Transverse colon (tissue), 4 donors: ENCODE measurements around the gene GTPBP3. TPM values are rescaled to one million over a fixed set of nuclear protein-coding genes. Genes with fewer than 3 reads are reported as not detected.
A peak's percentile ranks its signal among the peaks of the same experiment; 100 is the strongest.

Source experiments
- DNase-seq: peaks from one replicate; pipeline ENCODE4 v3.0.0-alpha.2; 2019
- H3K27ac ChIP-seq, 4 donors: fragments of 200-600 bp; sonication (generic); 2 replicates each; pipeline ENCODE4 v1.5.1; 2016 to 2018; ENCODE audit warnings: inconsistent platforms in 4 of 4
- H3K27me3 ChIP-seq: fragments of 200-600 bp; sonication (generic); 2 replicates; pipeline ENCODE4 v1.5.1; 2017; ENCODE audit warnings: inconsistent platforms
- H3K36me3 ChIP-seq, 4 donors: fragments of 200-600 bp; sonication (generic); 2 replicates each; pipeline ENCODE4 v1.5.1; 2017 to 2019; ENCODE audit warnings: inconsistent platforms in 4 of 4
- H3K4me1 ChIP-seq, 4 donors: fragments of 200-600 bp; sonication (generic); 2 replicates each; pipeline ENCODE4 v1.5.1; 2017 to 2020; ENCODE audit warnings: inconsistent platforms in 4 of 4
- H3K4me3 ChIP-seq, 4 donors: fragments of 200-600 bp; sonication (generic); 1 replicate in 1 of 4; 2 replicates in 3 of 4; pipeline versions ENCODE4 v1.5.1 to v1.6.1; 2017 to 2019; ENCODE audit warnings: inconsistent platforms in 4 of 4
- H3K9me3 ChIP-seq, 2 donors: fragments of 200-600 bp; sonication (generic); 2 replicates each; pipeline ENCODE4 v1.5.1; 2017 to 2019; ENCODE audit warnings: inconsistent platforms in 2 of 2
- CTCF ChIP-seq, 5 experiments: fragments of 200-600 bp in 3 of 5; fragments of 450-650 bp in 2 of 5; sonication (generic) in 3 of 5; IDR thresholded peaks; 1 replicate in 2 of 5; 2 replicates in 3 of 5; pipeline ENCODE4 v1.5.1; 2016 to 2017; ENCODE audit warnings: antibody characterized with exemption in 5 of 5, inconsistent platforms in 3 of 5, mild to moderate bottlenecking in 2 of 5, moderate library complexity in 1 of 5
- EP300 ChIP-seq: sonication (generic); formaldehyde crosslinking; IDR thresholded peaks from one replicate; pipeline ENCODE4 v1.6.1; 2017; ENCODE audit warnings: antibody characterized with exemption, low read depth
- POLR2A ChIP-seq: fragments of 450-650 bp; IDR thresholded peaks from one replicate; pipeline ENCODE4 v1.6.1; 2016; ENCODE audit warnings: antibody characterized with exemption, mild to moderate bottlenecking, moderate library complexity
- POLR2AphosphoS5 ChIP-seq, 3 donors: sonication (generic); formaldehyde crosslinking; IDR thresholded peaks; one replicate each; pipeline ENCODE4 v1.6.1; 2016; ENCODE audit warnings: antibody characterized with exemption in 3 of 3
- WGBS, 2 donors: methylation state at CpG; one replicate each; pipeline ENCODE4 v1.1.5; 2018; ENCODE audit warnings: low coverage in 1 of 2; 5-methylcytosine and 5-hydroxymethylcytosine counted together
- in situ Hi-C, 4 donors: fragments of 200-750 bp; cut with MboI; loops; one replicate each; pipeline versions ENCODE4 v1.15.0 to v1.15.1; 2017; ENCODE audit warnings: low sequenced_read_pairs in 3 of 4, low pct_ligation_motif_present in 1 of 4, low pct_unique_long_range_greater_than_20kb in 1 of 4
- intact Hi-C: fragments of 100-400 bp; cut with DNase I; formaldehyde crosslinking; loops from one replicate; pipeline ENCODE4 v1.15.1; 2023; ENCODE audit warnings: low total_unique reads
- total RNA-seq, 4 donors: library from RNA; depleted of rRNA; stranded (reverse); fragments of >200 nt; gene quantifications; one replicate each; pipeline ENCODE4 v1.1.0, GENCODE V29; 2016

Gene GTPBP3
- total RNA-seq, 4 donors from 2014 or later = 24.7 to 206 (median 30.5) TPM

- in situ Hi-C loops = no loop called here
- intact Hi-C loops = no loop called here
- WGBS, 2 donors = 25% methylated on average over 54 of the region's 64 CpGs; no CpG with 5 or more reads in 1 of the 2 donors
- peak overlapping the region; percentile 72 to 84 (median 78) for H3K27ac ChIP-seq
- peak in 2 of 3 donors; percentile 44 to 52 for TF ChIP-seq POLR2AphosphoS5 (IDR thresholded peaks at IDR 0.05)
- peak; percentile 28 to 82 (median 47) for TF ChIP-seq CTCF (IDR thresholded peaks at IDR 0.05)
- no peak for TF ChIP-seq EP300
- peak; percentile 60 for TF ChIP-seq POLR2A
- peaks cover 13 to 28% (median 22%) of the 10 kb centered on the region in 4 donors for H3K4me1 ChIP-seq
- DNase-seq = peak; percentile 89
- no peaks in the 10 kb centered on the region for H3K36me3 ChIP-seq
- peaks cover 21% of the 10 kb centered on the region for H3K27me3 ChIP-seq
- H3K9me3 ChIP-seq = no peaks in the 10 kb centered on the region
- peak overlapping the region; percentile 29 to 54 (median 40) for H3K4me3 ChIP-seq
These were observed 9.5 kb upstream of the GTPBP3 start for GRCh38 chr19:17327654-17328516.

GRCh38 chr19:17328517-17329365 lies 8.6 kb upstream of the GTPBP3 start:
- DNase-seq = no peak
- Histone ChIP-seq H3K4me3 (peak overlapping the region; percentile 29 to 54 (median 40)), H3K4me1 (peaks cover 15 to 32% (median 25%) of the 10 kb centered on the region in 4 donors), H3K9me3 (no peaks in the 10 kb centered on the region), H3K36me3 (no peaks in the 10 kb centered on the region), H3K27me3 (peaks cover 21% of the 10 kb centered on the region), H3K27ac (peak overlapping the region; percentile 72 to 84 (median 78))
- TF ChIP-seq EP300 (no peak), CTCF (IDR thresholded peaks at IDR 0.05) (no peak), POLR2AphosphoS5 (IDR thresholded peaks at IDR 0.05) (no peak), POLR2A (no peak)
- 17% methylated on average over 47 of the region's 94 CpGs; no CpG with 5 or more reads in 1 of the 2 donors for WGBS, 2 donors
- in situ Hi-C loops = no loop called here
- intact Hi-C loops = no loop called here

GRCh38 chr19:17329366-17330261 lies 7.7 kb upstream of the GTPBP3 start:
- in situ Hi-C loops = no loop called here

More at GRCh38 chr19:17329366-17330261, 7.7 kb upstream of the GTPBP3 start:
- WGBS, 2 donors = 58 to 66% methylated on average over 16 to 49 of the region's 51 CpGs
- intact Hi-C loops = no loop called here
- no peaks in the 10 kb centered on the region for H3K9me3 ChIP-seq
- H3K4me1 ChIP-seq = peaks cover 19 to 38% (median 31%) of the 10 kb centered on the region in 4 donors
- TF ChIP-seq EP300 (no peak), POLR2A (no peak), CTCF (IDR thresholded peaks at IDR 0.05) (no peak), POLR2AphosphoS5 (IDR thresholded peaks at IDR 0.05) (no peak)
- no peak overlapping the region for H3K27ac ChIP-seq
- peaks cover 21% of the 10 kb centered on the region for H3K27me3 ChIP-seq
- H3K4me3 ChIP-seq = peak overlapping the region in 2 of 4 donors; percentile 49 to 54
- H3K36me3 ChIP-seq = no peaks in the 10 kb centered on the region
- no peak for DNase-seq
